HepG2 (cell line): ENCODE data around the gene CACNA2D3. TPM values are rescaled to one million over a fixed set of nuclear protein-coding genes. Genes with fewer than 3 reads are reported as not detected.

ENCODE experiments used
- AKAP8 ChIP-seq: sonication (generic); formaldehyde crosslinking; IDR thresholded peaks from 2 replicates; pipeline ENCODE4 v1.5.1; 2020; ENCODE audit warnings: mild to moderate bottlenecking, missing genetic modification reagents
- ELF4 ChIP-seq: sonication (generic); formaldehyde crosslinking; IDR thresholded peaks from 2 replicates; pipeline ENCODE4 v1.5.0; 2020; ENCODE audit warnings: missing genetic modification reagents, mild to moderate bottlenecking, moderate library complexity, borderline replicate concordance
- HOXA5 ChIP-seq: sonication (generic); formaldehyde crosslinking; IDR thresholded peaks from 2 replicates; pipeline ENCODE4 v1.4.0; 2020; ENCODE audit warnings: missing genetic modification reagents
- KDM3A ChIP-seq: IDR thresholded peaks from 2 replicates; pipeline ENCODE4 v1.6.1; 2018; ENCODE audit warnings: low read depth, missing compliant biosample characterization
- KLF6 ChIP-seq: IDR thresholded peaks from 2 replicates; pipeline ENCODE4 v1.8.0; 2016; ENCODE audit warnings: missing biosample characterization, missing genetic modification reagents
- POGK ChIP-seq: sonication (generic); formaldehyde crosslinking; conservative IDR thresholded peaks from 2 replicates; pipeline ENCODE4 v1.8.0; 2022; ENCODE audit warnings: mild to moderate bottlenecking, moderate library complexity, missing genetic modification reagents
- ZNF274 ChIP-seq: sonication (generic); formaldehyde crosslinking; IDR thresholded peaks from 2 replicates; pipeline ENCODE4 v1.5.1; 2020; ENCODE audit warnings: mild to moderate bottlenecking, missing genetic modification reagents
- polyA plus RNA-seq, 8 experiments: library from polyadenylated mRNA; depleted of rRNA in 3 of 8; stranded (reverse) in 7 of 8; unstranded in 1 of 8; fragments of >200 nt; fragmentation: Illumina TruSeq in 4 of 8; extraction: Trizol in 4 of 8; gene quantifications; 2 replicates each; pipeline versions ENCODE4 v1.2.1 to v1.2.3, GENCODE V29; 2011 to 2016; ENCODE audit warnings: low read depth in 4 of 8, missing spikeins in 1 of 8, mixed read lengths in 1 of 8; ENCODE audit not compliant: insufficient read depth in 1 of 8
- total RNA-seq, 5 experiments: library from RNA; depleted of rRNA; stranded (reverse); fragments of >200 nt; fragmentation: Illumina TruSeq; extraction: Trizol; gene quantifications; 2 replicates each; pipeline ENCODE4 v1.2.3, GENCODE V29; 2016; ENCODE audit warnings: low read depth in 1 of 5
- TF ChIP-seq, protein P1 (sequence below): sonication (generic); formaldehyde crosslinking; IDR thresholded peaks from 2 replicates; pipeline ENCODE4 v1.4.0; 2020; ENCODE audit warnings: missing genetic modification reagents, borderline replicate concordance

The CACNA2D3 gene
- total and polyA plus RNA-seq, 2 of the 13 experiments (the other 11 are each of a cell fraction or from before 2014, with no cell fraction given): not detected

- TF ChIP-seq POGK (CRISPR knock-in tag) (no peak), HOXA5 (CRISPR knock-in tag) (no peak), AKAP8 (CRISPR knock-in tag) (no peak), KDM3A (CRISPR knock-in tag) (no peak), KLF6 (CRISPR knock-in tag) (no peak), ELF4 (CRISPR knock-in tag) (no peak), ZNF274 (CRISPR knock-in tag) (no peak)
- TF ChIP-seq, protein P1, sequence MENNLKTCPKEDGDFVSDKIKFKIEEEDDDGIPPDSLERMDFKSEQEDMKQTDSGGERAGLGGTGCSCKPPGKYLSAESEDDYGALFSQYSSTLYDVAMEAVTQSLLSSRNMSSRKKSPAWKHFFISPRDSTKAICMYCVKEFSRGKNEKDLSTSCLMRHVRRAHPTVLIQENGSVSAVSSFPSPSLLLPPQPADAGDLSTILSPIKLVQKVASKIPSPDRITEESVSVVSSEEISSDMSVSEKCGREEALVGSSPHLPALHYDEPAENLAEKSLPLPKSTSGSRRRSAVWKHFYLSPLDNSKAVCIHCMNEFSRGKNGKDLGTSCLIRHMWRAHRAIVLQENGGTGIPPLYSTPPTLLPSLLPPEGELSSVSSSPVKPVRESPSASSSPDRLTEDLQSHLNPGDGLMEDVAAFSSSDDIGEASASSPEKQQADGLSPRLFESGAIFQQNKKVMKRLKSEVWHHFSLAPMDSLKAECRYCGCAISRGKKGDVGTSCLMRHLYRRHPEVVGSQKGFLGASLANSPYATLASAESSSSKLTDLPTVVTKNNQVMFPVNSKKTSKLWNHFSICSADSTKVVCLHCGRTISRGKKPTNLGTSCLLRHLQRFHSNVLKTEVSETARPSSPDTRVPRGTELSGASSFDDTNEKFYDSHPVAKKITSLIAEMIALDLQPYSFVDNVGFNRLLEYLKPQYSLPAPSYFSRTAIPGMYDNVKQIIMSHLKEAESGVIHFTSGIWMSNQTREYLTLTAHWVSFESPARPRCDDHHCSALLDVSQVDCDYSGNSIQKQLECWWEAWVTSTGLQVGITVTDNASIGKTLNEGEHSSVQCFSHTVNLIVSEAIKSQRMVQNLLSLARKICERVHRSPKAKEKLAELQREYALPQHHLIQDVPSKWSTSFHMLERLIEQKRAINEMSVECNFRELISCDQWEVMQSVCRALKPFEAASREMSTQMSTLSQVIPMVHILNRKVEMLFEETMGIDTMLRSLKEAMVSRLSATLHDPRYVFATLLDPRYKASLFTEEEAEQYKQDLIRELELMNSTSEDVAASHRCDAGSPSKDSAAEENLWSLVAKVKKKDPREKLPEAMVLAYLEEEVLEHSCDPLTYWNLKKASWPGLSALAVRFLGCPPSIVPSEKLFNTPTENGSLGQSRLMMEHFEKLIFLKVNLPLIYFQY (CRISPR knock-in tag): no peak
Observed at GRCh38 chr3:54850484-54851018, 728.2 kb downstream of the CACNA2D3 start (continued).
